ENCODE data around the gene CBR4.
"Not testable (repeated sequence)": the region's sequence is repeated elsewhere in the genome, so short reads cannot be mapped to it uniquely, and the experiment has no call there.

Gene CBR4

GRCh38 chr4:169010125-169011023 is at the start of gene CBR4:
CBR4 (minus strand) TSS chr4:169010255; CDS start chr4:169010089, 166 bp downstream.
- DNase-seq, result peak; percentile 98

GRCh38 chr4:169059306-169060211 is 49.5 kb upstream of the CBR4 start:
- DNase-seq, result no peak

GRCh38 chr4:169058312-169058711 is 48.3 kb upstream of the CBR4 start:
- no peak for DNase-seq

GRCh38 chr4:169054879-169055278 is 44.8 kb upstream of the CBR4 start:
- DNase-seq, result no peak

GRCh38 chr4:169052594-169052945 is 42.5 kb upstream of the CBR4 start:
- no peak for DNase-seq

- DNase-seq, result peak; percentile 37
Measured at GRCh38 chr4:169051761-169052593, 41.9 kb upstream of the CBR4 start.

GRCh38 chr4:169050881-169051760 is 41.1 kb upstream of the CBR4 start:
- DNase-seq, result no peak

- DNase-seq, result no peak
Measured at GRCh38 chr4:169050284-169050683, 40.2 kb upstream of the CBR4 start.

- no peak for DNase-seq
Measured at GRCh38 chr4:169048868-169049414, 38.9 kb upstream of the CBR4 start.

- DNase-seq, result no peak
Measured at GRCh38 chr4:169047956-169048355, 37.9 kb upstream of the CBR4 start.

GRCh38 chr4:169045862-169046584 is 36.0 kb upstream of the CBR4 start:
- DNase-seq, result no peak

- DNase-seq, result no peak
Measured at GRCh38 chr4:169044714-169045447, 34.8 kb upstream of the CBR4 start.

GRCh38 chr4:169042608-169043007 is 32.6 kb upstream of the CBR4 start:
- no peak for DNase-seq

GRCh38 chr4:169040559-169041261 is 30.7 kb upstream of the CBR4 start:
- DNase-seq, result no peak

GRCh38 chr4:169039251-169039954 is 29.3 kb upstream of the CBR4 start:
- DNase-seq, result no peak

- DNase-seq, result no peak
Measured at GRCh38 chr4:169037506-169037905, 27.5 kb upstream of the CBR4 start.

- not testable (repeated sequence) for DNase-seq
Measured at GRCh38 chr4:169035871-169036620, 26.0 kb upstream of the CBR4 start.

- no peak for DNase-seq
Measured at GRCh38 chr4:169033660-169034059, 23.6 kb upstream of the CBR4 start.

All from NCI-H1092 treated with DMSO at 0.1 percent for 48 hours (cell line).